22Rv1 (cell line): ENCODE measurements around the gene SLC12A8.

ENCODE experiments used
- CTCF ChIP-seq: fragments of 450-650 bp; IDR thresholded peaks from 2 replicates; pipeline ENCODE4 v1.5.1; 2017; ENCODE audit warnings: mild to moderate bottlenecking
- ZFX ChIP-seq: fragments of 450-650 bp; IDR thresholded peaks from 2 replicates; pipeline ENCODE4 v1.6.1; 2017; ENCODE audit warnings: antibody characterized with exemption, borderline replicate concordance

GRCh38 chr3:125142940-125143339, 69.6 kb downstream of the SLC12A8 start:
- TF ChIP-seq CTCF: no peak
- TF ChIP-seq ZFX: no peak
